LoVo (cell line): ENCODE data around the gene RAB11FIP2.

Experiments
- DNase-seq: peaks from one replicate; pipeline ENCODE4 v3.0.0-alpha.2; 2016; ENCODE audit warnings: low spot score

RAB11FIP2 gene

DNA sequence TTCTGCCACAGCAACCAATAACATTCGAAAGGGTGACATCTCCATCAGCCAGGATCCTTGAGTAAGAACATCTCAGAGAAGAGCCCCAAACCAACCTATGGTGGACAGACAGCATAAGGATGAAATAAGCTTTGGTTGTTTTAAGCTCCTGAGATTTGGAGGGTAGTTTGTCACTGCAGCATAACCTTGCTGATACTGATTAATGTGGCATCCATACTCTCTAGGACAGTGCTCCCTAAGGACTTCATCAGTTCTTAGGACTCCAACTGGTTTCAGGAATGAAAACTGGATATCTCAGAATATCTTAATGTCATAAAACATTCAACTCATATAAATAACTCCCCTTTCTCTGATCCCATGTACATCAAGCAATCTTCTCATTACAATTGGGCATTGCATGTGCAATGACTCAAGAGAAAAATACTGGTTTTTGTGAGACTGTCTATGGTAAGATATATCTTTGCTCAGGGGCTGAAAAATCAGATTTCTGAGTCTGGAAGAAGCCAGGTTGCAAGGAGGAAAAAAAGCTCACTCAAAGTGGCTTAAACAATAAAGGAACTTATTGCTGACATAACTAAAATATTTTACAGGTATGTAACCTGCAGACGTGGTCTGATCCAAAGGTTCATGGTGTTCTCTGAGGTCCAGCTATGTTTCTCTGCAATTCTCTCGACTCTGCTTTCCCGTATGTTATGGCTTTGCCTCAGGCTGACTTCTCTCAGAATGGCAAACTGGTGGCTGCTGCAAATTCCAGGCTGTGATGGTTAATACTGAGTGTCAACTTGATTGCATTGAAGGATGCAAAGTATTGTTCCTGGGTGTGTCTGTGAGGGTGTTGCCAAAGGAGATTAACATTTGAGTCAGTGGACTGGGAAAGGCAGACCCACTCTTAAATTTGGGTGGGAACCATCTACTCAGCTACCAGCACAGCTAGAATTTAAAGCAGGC lies 65.7 kb downstream of the RAB11FIP2 start:
- no peak for DNase-seq

DNA sequence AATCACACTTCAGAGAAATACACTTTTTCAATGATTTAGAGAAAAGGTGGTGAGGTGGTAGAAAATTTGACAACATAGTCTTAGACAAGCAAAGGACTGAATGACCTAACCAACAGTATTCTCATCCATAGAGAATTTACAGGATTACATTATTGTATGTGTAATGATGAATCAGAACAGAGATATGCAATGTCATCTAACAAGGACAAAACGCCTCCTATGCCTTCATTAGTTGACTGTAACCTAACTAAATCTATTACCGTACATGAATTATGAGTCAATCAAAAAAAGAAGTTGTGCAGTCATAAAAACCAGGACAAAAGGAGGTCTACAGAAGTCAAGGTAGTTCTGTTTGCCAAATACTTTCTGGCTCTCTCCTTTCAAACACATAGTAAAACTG lies 66.5 kb downstream of the RAB11FIP2 start:
- DNase-seq: peak; percentile 36

DNA sequence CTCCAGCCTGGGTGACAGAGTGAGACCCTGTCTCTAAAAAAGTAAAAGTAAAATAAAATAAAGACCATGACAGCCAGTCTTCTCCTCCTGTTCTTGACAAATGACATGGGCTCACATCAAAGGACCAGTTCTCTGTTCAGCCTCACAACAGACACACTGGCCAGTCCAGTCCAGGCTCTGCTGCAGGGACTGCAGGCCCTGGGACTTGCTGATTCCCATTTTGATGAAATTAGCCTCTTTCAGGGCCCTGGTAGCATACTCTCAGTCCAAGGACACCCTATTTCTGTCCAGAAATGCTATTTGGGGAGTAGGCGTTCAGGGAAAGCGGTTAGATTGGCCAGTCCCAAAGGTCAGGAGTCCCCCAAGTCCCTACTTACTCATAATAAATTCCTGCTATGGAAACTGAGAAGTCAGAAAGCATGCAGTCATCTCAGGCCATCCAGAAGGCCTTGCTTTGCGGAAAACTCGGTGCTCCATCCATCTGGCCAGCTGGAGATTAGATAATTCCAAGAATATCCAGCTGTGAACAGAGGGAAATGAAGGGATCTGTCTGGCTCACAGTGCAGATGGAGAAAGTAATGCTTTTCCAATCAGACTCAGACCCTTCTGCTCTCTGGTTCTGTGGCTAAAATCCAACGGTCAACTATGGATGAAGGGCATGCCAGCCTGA lies 74.4 kb downstream of the RAB11FIP2 start:
- DNase-seq: no peak

DNA sequence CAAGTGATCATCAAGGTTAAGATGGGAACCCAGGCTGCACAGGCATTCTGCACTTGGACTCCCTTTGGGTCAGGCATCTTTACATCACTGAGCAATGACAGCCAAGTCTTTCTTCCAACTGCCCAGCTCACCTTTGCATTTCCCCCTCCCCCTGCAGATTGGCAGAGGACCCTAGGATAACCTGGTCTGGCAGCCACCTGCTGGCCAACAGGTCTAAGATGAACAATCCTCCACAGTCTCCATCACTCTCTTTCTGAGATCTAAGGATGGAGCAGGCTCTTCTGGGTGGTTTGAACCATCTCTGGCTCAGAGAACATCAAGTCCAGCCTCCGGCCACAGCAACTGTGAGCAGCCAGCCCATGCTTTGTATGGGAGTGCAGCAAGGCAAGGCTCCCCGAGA lies 75.8 kb downstream of the RAB11FIP2 start:
- DNase-seq: no peak

DNA sequence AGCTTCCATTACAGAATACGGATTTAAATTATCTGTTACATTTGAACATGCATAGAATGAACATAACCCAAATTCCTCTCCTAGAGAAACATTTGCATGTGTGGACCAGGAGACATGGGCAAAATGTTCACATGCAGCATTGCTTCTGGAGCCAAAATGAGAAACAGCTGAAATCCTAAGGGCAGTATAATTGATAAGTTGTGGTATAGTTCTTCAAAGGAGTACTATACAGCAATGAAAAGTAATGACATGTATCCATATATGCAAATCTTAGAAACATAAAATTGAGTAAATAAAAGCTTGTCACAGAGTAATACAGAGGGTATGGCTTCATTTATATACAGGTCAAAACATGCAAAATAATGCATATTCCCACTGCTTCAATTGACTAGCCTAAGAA lies 77.1 kb downstream of the RAB11FIP2 start:
- no peak for DNase-seq

DNA sequence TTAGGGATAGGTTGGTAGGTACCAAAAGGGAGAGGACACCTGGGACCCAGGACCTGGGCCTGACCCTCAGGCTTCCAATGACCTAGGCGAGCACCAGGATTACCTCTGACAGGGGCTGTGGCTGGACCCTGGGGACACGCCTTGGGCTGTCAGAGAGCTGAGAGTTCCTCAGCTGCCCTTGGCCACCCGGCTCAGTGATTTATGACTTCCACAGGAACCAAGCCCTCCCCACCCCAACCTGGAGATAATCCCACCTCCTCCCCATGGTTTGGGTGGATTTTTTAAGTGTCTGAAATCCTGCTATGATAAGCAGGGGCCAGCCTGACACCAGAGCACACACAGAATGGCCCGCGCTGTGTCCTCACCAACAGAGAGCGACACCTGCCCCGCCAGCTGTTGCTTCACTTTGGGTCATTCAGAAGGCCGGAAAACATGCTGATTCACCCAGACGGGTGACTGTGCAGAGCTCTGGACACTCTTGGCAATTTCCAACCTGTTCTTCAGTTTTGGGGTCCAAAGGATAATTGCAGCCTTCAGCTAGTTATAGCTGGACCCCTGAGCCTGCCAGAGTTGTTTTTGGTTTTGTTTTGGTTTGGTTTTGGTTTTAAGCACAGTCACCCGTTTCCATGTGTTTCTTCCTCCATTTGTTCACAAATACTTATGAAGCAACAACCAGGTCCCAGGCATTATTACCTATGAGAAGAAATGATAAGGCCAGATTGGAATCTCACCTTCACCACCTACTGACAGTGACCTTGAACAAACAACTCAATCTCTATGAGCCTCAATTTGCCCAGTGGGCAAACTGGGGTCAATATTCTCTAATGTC lies 78.2 kb downstream of the RAB11FIP2 start:
- no peak for DNase-seq

DNA sequence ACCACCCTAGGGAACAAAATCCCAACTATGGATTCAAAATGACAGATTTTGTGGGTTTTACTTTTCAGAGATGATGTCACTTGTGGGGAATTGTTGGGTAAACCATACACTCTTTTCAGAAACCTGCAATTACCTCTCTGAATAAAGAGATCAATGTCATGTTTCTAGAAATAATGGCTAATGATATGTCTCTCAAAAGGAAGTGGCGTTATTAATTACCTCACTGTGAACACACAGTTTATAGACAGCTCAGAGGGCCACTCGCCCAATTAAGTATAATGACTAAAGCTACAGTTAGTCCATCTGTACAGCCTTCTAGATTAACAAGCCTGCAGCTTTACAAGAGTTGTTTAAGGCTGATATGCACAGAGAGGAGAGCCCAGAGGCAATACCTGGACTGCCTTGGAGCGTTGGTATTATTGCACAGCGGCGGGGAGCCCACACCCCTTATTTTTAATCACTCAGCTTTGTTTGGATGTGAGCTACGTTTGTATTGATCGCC lies 79.5 kb downstream of the RAB11FIP2 start:
- no peak for DNase-seq

DNA sequence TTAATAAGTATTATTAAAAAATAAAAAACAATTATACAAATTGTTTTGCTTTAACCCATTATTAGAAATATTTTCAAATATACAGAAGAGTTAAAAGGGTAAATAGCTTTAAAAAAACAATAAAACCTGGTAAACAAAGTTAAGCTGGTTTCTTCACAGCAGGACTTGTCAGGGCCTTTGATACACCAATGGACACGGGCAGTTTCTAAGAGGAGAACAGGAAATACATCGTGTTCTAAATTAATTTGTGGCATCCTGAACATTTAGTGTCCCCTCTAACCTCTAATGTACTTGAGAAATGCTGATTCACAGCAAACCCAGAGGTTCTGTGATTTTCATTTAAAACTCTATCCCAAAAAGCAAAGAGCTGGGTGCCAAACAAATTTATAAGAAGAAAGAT lies 80.8 kb downstream of the RAB11FIP2 start:
- DNase-seq: no peak

DNA sequence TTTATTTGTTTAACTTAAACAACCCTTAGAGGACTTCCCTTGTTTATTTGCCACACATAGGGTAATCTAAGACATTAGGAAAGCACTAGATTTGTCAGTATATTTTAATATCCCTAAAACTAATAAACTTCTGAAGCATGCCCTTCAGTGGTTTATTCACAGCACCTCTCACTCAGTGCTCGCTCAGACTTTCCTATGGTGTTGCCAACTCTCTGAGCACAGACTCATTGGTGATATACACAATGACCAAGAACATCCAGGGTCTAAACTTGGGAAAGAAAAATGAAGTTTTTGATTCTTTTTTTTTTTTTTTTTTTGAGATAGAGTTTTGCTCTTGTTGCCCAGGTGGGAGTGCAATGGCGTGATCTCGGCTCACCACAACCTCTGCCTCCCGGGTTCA lies 82.2 kb downstream of the RAB11FIP2 start:
- DNase-seq: no peak

DNA sequence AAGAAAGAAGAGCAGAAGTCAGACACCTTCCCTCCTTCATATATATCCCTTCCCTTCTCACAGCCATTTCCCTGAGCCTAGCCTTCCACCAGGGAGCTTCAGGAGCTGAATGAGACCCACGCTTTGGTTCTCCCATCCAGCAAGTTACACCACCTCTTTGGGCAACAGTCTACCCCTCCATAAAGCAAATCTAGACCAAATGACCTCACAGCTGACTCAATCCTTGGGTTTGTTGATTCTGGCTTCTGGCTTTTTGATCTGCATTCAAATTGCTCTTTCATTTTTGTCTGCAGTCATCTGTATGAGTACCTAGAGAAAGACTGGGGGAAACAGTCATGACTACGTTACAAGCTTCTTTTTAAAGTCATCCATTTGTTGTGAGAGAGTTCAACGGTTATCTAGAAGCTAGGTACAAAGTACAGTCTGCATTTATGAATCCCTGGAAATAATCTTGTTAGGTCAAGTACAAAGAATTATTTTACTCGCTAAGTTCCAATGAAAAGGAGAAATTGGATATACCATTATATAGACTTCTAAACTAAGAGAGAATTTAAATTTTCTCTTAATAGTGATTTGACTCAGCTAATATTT lies 86.3 kb downstream of the RAB11FIP2 start:
- no peak for DNase-seq

DNA sequence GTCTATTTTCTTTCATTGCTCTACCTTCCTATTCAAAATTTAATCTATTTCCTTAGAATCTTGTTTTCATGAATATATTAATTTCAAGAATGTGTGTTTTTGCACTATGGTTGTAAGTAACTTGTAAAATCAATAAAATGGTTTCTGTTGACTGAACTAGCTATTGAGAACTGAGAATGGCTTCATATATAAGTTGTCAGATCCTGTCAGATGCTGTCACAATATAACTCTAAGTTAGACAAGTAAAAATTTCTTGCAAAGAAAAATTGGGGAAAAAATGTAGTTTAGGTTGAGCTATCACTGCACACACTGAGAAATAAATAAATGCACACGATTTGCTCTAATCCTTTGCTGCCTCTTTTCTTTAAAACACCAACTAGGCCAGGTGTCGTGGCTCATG lies 89.8 kb downstream of the RAB11FIP2 start:
- no peak for DNase-seq

DNA sequence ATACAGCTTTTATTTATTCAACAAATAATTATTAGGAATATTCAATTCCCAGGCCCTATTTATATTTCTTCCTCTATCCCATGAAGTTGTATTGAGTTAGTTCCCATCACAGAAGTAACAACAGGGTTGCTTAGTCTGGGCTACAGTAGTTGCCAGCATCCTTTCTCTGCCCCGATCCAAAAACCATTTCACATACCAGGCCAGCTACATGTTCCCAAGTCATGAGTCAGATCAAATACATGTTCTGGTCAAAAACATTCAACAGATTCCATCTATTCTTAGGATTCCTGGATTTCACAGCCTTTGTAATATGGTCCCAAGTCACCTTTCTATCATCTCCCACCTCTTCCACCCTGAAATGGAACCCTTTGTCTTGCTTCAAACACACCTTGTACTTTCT lies 91.6 kb downstream of the RAB11FIP2 start:
- no peak for DNase-seq
